Measurements from ENCODE around the gene APOM.

The APOM gene

DNA sequence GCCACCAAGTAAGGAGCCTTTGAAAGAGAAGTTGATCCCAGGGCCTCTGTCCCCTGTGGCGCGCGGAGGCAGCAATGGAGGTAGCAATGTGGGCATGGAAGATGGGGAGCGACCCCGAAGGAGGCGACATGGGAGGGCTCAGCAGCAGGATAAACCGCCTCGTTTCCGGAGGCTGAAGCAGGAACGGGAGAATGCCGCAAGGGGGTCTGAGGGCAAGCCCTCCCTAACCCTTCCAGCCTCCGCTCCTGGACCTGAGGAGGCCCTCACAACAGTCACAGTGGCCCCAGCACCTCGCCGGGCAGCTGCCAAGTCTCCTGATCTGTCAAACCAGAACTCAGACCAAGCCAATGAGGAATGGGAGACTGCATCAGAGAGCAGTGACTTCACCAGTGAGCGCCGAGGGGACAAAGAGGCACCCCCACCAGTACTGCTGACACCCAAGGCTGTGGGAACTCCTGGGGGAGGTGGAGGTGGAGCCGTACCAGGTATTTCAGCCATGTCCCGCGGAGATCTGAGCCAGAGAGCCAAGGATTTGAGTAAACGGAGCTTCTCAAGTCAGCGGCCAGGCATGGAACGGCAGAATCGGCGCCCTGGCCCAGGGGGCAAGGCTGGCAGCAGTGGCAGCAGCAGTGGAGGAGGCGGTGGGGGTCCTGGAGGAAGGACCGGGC is 23.3 kb upstream of the APOM start:
- H3K36me3 ChIP-seq = peaks cover 100% of the 10 kb centered on the region
- no peak overlapping the region for H3K4me3 ChIP-seq (ENCODE audit: low read depth in 1 of 2, low read length in 1 of 2)
- peak overlapping the region; percentile 20 for H3K27ac ChIP-seq
- no peaks in the 10 kb centered on the region for H3K27me3 ChIP-seq
- TF ChIP-seq, protein P1, sequence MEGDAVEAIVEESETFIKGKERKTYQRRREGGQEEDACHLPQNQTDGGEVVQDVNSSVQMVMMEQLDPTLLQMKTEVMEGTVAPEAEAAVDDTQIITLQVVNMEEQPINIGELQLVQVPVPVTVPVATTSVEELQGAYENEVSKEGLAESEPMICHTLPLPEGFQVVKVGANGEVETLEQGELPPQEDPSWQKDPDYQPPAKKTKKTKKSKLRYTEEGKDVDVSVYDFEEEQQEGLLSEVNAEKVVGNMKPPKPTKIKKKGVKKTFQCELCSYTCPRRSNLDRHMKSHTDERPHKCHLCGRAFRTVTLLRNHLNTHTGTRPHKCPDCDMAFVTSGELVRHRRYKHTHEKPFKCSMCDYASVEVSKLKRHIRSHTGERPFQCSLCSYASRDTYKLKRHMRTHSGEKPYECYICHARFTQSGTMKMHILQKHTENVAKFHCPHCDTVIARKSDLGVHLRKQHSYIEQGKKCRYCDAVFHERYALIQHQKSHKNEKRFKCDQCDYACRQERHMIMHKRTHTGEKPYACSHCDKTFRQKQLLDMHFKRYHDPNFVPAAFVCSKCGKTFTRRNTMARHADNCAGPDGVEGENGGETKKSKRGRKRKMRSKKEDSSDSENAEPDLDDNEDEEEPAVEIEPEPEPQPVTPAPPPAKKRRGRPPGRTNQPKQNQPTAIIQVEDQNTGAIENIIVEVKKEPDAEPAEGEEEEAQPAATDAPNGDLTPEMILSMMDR (IDR thresholded peaks at IDR 0.05) = no peak
- no peaks in the 10 kb centered on the region for H3K4me1 ChIP-seq (ENCODE audit: control insufficient read depth in 1 of 2, insufficient read depth in 1 of 2, low read depth in 1 of 2, low read length in 1 of 2)
- H3K9me3 ChIP-seq = peaks cover 4% of the 10 kb centered on the region

DNA sequence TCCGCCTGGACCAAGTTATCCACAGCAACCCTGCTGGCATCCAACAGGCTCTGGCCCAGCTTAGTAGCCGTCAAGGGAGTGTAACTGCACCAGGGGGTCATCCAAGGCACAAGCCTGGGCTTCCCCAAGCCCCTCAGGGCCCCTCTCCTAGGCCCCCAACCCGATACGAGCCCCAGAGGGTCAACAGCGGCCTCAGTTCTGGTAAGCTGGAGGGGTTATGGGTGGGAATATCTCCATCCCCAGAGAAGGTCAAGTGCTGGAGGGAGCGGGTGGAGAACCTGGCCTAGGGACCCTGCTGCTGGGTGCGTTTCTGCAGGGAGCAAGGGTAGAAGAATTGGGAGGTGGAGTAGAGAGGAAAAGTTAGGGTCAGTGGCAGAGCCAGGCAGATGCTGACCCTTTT is 22.2 kb upstream of the APOM start:
- Histone ChIP-seq H3K36me3 (peaks cover 100% of the 10 kb centered on the region), H3K27me3 (no peaks in the 10 kb centered on the region), H3K27ac (no peak overlapping the region), H3K9me3 (peaks cover 4% of the 10 kb centered on the region), H3K4me1 (ENCODE audit: control insufficient read depth in 1 of 2, insufficient read depth in 1 of 2, low read depth in 1 of 2, low read length in 1 of 2) (no peaks in the 10 kb centered on the region), H3K4me3 (ENCODE audit: low read depth in 1 of 2, low read length in 1 of 2) (no peak overlapping the region)
- TF ChIP-seq, protein P1 (IDR thresholded peaks at IDR 0.05) = no peak

DNA sequence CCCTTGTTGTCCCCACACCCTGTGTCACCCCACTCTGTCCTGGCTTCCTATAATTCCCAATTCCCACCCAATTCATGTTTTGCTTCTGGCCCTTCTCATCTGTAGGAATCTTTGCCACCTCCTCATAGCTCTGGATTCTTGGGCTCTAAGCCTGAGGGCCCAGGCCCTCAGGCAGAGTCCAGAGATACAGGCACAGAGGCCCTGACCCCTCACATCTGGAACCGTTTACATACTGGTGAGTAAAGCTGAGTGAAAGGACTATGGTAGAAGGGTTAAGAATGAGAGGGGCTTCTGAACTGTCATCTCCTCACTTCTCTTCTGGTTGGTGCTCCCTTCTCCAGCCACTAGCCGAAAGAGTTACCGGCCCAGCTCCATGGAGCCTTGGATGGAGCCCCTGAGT is 21.6 kb upstream of the APOM start:
- Histone ChIP-seq H3K27me3 (no peaks in the 10 kb centered on the region), H3K4me1 (ENCODE audit: control insufficient read depth in 1 of 2, insufficient read depth in 1 of 2, low read depth in 1 of 2, low read length in 1 of 2) (no peaks in the 10 kb centered on the region), H3K4me3 (ENCODE audit: low read depth in 1 of 2, low read length in 1 of 2) (no peak overlapping the region), H3K9me3 (peaks cover 4% of the 10 kb centered on the region), H3K36me3 (peaks cover 100% of the 10 kb centered on the region), H3K27ac (no peak overlapping the region)
- TF ChIP-seq, protein P1 (IDR thresholded peaks at IDR 0.05) = no peak

DNA sequence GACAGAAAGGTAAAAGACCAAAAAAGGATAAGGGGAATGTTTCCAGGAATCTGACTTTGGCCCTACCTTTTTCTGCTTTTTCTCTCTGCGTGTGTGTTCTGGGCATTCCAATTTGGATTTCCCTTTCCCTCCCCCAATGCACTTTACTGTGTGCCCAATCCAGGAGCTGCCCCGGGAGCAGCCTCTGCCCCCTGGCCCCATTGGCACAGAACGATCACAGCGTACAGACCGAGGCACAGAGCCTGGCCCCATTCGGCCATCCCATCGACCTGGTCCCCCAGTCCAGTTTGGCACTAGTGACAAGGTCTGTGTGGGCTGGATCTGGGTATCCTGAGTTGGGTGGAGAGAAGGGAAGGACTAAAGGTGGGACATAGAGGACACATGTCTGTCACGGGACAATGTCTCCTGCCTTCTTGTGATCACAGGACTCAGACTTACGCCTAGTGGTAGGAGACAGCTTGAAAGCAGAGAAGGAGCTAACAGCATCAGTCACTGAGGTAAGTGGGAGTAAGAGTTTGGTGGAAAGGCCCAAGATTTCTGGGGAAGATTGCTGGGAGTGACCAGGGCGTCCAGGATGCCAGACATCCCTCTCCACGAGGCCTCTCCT is 20.6 kb upstream of the APOM start:
- Histone ChIP-seq H3K4me1 (ENCODE audit: control insufficient read depth in 1 of 2, insufficient read depth in 1 of 2, low read depth in 1 of 2, low read length in 1 of 2) (no peaks in the 10 kb centered on the region), H3K36me3 (peaks cover 100% of the 10 kb centered on the region), H3K27ac (peak overlapping the region; percentile 5)

DNA sequence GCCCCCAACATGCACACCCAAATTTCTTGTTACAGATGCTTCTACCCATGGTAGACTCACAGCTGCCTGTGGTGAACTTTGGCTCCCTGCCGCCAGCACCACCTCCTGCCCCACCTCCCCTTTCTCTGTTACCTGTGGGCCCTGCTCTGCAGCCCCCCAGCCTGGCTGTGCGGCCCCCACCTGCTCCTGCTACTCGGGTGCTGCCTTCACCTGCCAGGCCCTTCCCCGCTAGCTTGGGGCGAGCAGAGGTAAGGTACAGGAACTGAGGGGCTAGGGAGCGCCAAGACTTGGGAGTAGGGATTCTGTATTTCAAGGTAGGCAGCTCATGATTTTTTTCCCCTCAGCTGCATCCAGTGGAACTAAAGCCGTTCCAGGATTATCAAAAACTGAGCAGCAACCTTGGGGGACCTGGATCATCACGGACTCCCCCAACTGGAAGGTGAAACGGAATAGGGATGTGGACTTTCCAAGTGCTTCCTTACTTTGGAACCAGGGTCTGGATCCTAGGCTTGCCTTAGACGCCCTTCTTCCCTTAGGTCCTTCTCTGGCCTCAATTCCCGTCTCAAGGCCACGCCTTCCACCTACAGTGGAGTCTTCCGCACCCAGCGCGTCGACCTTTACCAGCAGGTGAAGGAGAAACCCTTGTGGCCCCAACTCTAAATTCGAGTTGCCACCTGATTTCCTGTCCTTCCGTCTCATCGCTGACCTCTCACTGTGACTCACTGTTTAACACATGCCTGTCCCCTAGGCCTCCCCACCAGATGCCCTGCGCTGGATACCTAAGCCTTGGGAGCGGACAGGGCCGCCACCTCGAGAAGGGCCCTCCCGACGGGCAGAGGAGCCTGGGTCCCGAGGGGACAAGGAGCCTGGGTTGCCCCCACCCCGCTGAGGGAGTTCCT is 18.7 kb upstream of the APOM start:
- H3K27ac ChIP-seq = no peak overlapping the region
- no peak overlapping the region for H3K4me3 ChIP-seq (ENCODE audit: low read depth in 1 of 2, low read length in 1 of 2)
- TF ChIP-seq, protein P1 (IDR thresholded peaks at IDR 0.05) = no peak
- H3K36me3 ChIP-seq = peaks cover 100% of the 10 kb centered on the region
- no peaks in the 10 kb centered on the region for H3K4me1 ChIP-seq (ENCODE audit: control insufficient read depth in 1 of 2, insufficient read depth in 1 of 2, low read depth in 1 of 2, low read length in 1 of 2)
- H3K27me3 ChIP-seq = no peaks in the 10 kb centered on the region
- H3K9me3 ChIP-seq = peaks cover 4% of the 10 kb centered on the region

More for the DNA sequence above, 20.6 kb upstream of the APOM start:
- TF ChIP-seq, protein P1 (IDR thresholded peaks at IDR 0.05) = no peak
- H3K27me3 ChIP-seq = no peaks in the 10 kb centered on the region
- peaks cover 4% of the 10 kb centered on the region for H3K9me3 ChIP-seq
- no peak overlapping the region for H3K4me3 ChIP-seq (ENCODE audit: low read depth in 1 of 2, low read length in 1 of 2)
